Tibial nerve (tissue), 4 donors: ENCODE measurements around the gene HCFC1. TPM values are rescaled to one million over a fixed set of nuclear protein-coding genes. Genes with fewer than 3 reads are reported as not detected.
A peak's percentile ranks its signal among the peaks of the same experiment; 100 is the strongest.

Experiments used
- DNase-seq, 2 donors: peaks; one replicate each; pipeline ENCODE4 v3.0.0-alpha.2; 2019; ENCODE audit warnings: low spot score in 2 of 2
- H3K27ac ChIP-seq, 4 donors: fragments of 200-600 bp; sonication (generic) in 3 of 4; one replicate each; pipeline ENCODE4 v1.5.1; 2017 to 2019; ENCODE audit warnings: mild to moderate bottlenecking in 1 of 4
- H3K27me3 ChIP-seq, 2 donors: fragments of 200-600 bp; sonication (generic) in 1 of 2; one replicate each; pipeline versions ENCODE4 v1.5.1 to v1.6.0; 2017 to 2019
- H3K36me3 ChIP-seq, 3 donors: fragments of 200-600 bp; sonication (generic); one replicate each; pipeline ENCODE4 v1.5.1; 2018 to 2019
- H3K4me1 ChIP-seq, 4 donors: fragments of 200-600 bp; sonication (generic) in 3 of 4; one replicate each; pipeline ENCODE4 v1.5.1; 2017 to 2019
- H3K4me3 ChIP-seq, 4 donors: fragments of 200-600 bp; sonication (generic) in 3 of 4; one replicate each; pipeline ENCODE4 v1.5.1; 2017 to 2019; ENCODE audit warnings: mild to moderate bottlenecking in 1 of 4, moderate library complexity in 1 of 4
- H3K9me3 ChIP-seq, 4 donors: fragments of 200-600 bp; sonication (generic) in 3 of 4; one replicate each; pipeline ENCODE4 v1.5.1; 2017 to 2019
- EP300 ChIP-seq, 2 donors: sonication (generic); formaldehyde crosslinking; IDR thresholded peaks; one replicate each; pipeline ENCODE4 v1.6.1; 2017; ENCODE audit warnings: antibody characterized with exemption in 2 of 2, mild to moderate bottlenecking in 1 of 2
- POLR2A ChIP-seq, 2 donors: fragments of 450-650 bp; IDR thresholded peaks; one replicate each; pipeline ENCODE4 v1.6.1; 2017; ENCODE audit warnings: antibody characterized with exemption in 2 of 2, mild to moderate bottlenecking in 2 of 2, moderate library complexity in 2 of 2
- WGBS, 2 donors: methylation state at CpG; one replicate each; pipeline ENCODE4 v1.1.5; 2018; 5-methylcytosine and 5-hydroxymethylcytosine counted together
- small RNA-seq: library from RNA; depleted of rRNA; stranded (forward); fragments of <200 nt; gene quantifications from one replicate; pipeline ENCODE3, GENCODE V24; 2016
- total RNA-seq, 4 donors: library from RNA; depleted of rRNA; stranded (reverse); fragments of >200 nt; gene quantifications; one replicate each; pipeline ENCODE4 v1.1.0, GENCODE V29; 2016
- TF ChIP-seq, protein P1 (sequence below), 5 experiments: fragments of 200-600 bp in 3 of 5; fragments of 450-650 bp in 2 of 5; sonication (generic) in 3 of 5; IDR thresholded peaks; one replicate each; pipeline ENCODE4 v1.5.1; 2016 to 2019; ENCODE audit warnings: antibody characterized with exemption in 5 of 5, mild to moderate bottlenecking in 3 of 5, moderate library complexity in 2 of 5

Gene HCFC1
- total RNA-seq, 4 donors from 2014 or later = 42.6 to 52.2 (median 48.9) TPM

DNA sequence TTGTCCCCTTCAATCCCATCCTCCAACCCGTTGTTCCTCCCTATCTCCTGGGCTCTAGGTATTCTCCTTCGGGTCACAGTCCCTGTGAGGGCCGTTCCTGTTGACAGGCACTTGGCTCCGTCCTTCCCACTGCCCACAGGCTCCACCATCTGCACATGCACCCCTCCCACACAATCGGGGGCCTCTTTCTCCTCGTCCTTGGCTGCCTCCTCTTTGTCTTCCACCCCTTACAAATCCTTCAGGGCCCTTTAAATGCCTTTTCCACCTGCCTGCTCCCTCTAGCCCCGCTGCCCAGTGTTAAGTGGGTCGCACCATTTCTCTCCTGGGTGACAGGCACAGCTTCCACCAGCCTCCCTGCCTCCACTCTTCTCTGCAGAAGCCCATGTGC is 69.9 kb downstream of the HCFC1 start:
- DNase-seq = no peak
- Histone ChIP-seq H3K27me3 (no peaks in the 10 kb centered on the region), H3K36me3 (no peaks in the 10 kb centered on the region), H3K27ac (no peak overlapping the region), H3K9me3 (no peaks in the 10 kb centered on the region), H3K4me1 (peaks cover 0 to 39% (median 6%) of the 10 kb centered on the region in 4 donors), H3K4me3 (no peak overlapping the region)
- WGBS, 2 donors = 57 to 59% methylated on average over 8 of the region's 8 CpGs
- TF ChIP-seq EP300 (IDR thresholded peaks at IDR 0.05) (no peak), POLR2A (IDR thresholded peaks at IDR 0.05) (no peak)
- TF ChIP-seq, protein P1, sequence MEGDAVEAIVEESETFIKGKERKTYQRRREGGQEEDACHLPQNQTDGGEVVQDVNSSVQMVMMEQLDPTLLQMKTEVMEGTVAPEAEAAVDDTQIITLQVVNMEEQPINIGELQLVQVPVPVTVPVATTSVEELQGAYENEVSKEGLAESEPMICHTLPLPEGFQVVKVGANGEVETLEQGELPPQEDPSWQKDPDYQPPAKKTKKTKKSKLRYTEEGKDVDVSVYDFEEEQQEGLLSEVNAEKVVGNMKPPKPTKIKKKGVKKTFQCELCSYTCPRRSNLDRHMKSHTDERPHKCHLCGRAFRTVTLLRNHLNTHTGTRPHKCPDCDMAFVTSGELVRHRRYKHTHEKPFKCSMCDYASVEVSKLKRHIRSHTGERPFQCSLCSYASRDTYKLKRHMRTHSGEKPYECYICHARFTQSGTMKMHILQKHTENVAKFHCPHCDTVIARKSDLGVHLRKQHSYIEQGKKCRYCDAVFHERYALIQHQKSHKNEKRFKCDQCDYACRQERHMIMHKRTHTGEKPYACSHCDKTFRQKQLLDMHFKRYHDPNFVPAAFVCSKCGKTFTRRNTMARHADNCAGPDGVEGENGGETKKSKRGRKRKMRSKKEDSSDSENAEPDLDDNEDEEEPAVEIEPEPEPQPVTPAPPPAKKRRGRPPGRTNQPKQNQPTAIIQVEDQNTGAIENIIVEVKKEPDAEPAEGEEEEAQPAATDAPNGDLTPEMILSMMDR (IDR thresholded peaks at IDR 0.05) = no peak

DNA sequence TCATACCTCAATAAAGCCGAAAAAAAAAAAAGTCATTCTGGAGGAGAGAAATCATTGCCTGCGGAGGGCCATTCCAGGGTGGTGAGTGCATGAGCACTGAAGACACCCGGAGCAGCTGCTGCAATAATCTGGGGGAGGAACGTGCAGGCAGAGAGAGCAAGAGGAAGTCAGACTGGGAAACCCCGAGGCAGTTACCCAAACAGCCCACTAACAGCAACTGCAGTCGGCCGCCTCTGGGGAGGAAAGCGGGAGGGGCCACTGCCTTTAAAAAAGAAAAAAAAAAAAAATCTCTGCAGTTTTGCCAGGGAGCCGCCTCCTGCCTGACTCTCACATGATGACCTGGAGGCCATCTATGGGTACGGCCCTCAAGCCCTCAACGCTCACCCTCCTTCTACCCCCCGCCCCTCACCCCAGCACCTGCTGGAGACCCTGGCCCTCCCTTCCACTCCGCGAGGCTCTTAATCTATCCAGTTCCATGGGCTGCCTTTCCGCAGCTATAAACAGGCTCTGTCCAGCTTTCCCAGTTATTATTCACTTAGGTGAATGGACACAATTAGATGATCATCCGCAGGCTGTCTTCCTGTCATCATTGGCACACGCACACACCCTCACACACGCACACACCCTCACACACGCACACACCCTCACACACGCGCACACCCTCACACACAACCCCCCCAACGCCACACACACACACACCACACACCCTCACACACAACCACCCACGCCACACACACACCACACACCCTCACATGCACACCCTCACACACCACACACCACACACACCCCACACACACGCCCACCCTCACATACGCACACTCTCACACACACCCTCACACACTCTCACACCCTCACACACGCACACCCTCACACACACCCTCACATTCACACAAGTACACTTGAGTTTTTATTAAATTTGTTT is 70.5 kb downstream of the HCFC1 start:
- H3K4me3 ChIP-seq = no peak overlapping the region
- WGBS, 2 donors = 37 to 54% methylated on average over 16 to 26 of the region's 26 CpGs
- H3K27me3 ChIP-seq = no peaks in the 10 kb centered on the region
- TF ChIP-seq, protein P1 (IDR thresholded peaks at IDR 0.05) = no peak
- TF ChIP-seq EP300 (IDR thresholded peaks at IDR 0.05) = no peak
- TF ChIP-seq POLR2A (IDR thresholded peaks at IDR 0.05) = no peak
- DNase-seq = peak in 1 of 2 donors; percentile 28
- peaks cover 0 to 39% (median 6%) of the 10 kb centered on the region in 4 donors for H3K4me1 ChIP-seq
- H3K27ac ChIP-seq = no peak overlapping the region
- H3K9me3 ChIP-seq = no peaks in the 10 kb centered on the region
- H3K36me3 ChIP-seq = no peaks in the 10 kb centered on the region

DNA sequence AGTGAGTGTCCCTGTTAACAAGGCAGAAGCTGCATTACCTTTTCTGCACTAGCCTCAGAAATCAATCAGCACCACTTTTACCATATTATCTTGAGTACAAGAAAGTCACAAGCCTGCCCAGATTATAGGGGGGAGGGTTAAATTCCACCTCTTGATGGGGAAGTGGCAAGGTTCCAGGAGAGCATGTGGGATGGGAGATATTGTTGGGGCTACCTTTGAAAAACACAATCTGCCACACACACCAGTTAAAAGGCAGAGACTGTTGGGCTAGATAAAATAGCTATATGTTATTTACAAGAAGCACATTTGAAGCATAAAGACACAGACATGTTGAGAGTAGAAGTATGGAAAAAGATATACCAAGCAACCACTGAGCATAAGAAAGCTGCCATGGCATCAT is 73.7 kb downstream of the HCFC1 start:
- peaks cover 0 to 22% (median 3%) of the 10 kb centered on the region in 4 donors for H3K4me1 ChIP-seq
- TF ChIP-seq, protein P1 (IDR thresholded peaks at IDR 0.05) = no peak
- TF ChIP-seq EP300 (IDR thresholded peaks at IDR 0.05) (no peak), POLR2A (IDR thresholded peaks at IDR 0.05) (no peak)
- H3K27me3 ChIP-seq = peaks cover 0 to 3% of the 10 kb centered on the region in 2 donors
- no peak for DNase-seq
- H3K4me3 ChIP-seq = no peak overlapping the region
- no peak overlapping the region for H3K27ac ChIP-seq
- no peaks in the 10 kb centered on the region for H3K36me3 ChIP-seq
- no peaks in the 10 kb centered on the region for H3K9me3 ChIP-seq

Small RNA genes within 50 kb of the gene (small RNA-seq; reads per million reads assigned to genes)
- not detected for gene MIR3202-1

Other genes with a start within 250 kb of the HCFC1 start
- 100 to 1,000 TPM in 3 of 4 donors, 10 to 100 TPM in 1; 99.0 to 126 (median 114) TPM for gene BCAP31, start 247.4 kb downstream of the HCFC1 start, total RNA-seq
- gene ABCD1, start 247.0 kb downstream of the HCFC1 start, total RNA-seq = 10 to 100 TPM; 13.0 to 36.6 (median 15.0) TPM
- gene PLXNB3, start 207.6 kb downstream of the HCFC1 start, total RNA-seq = 10 to 100 TPM; 45.4 to 77.7 (median 50.3) TPM
- 1 to 10 TPM in 2 of 4 donors, under 1 TPM in 2; 0.87 to 5.1 (median 1.4) TPM for gene SRPK3, start 190.8 kb downstream of the HCFC1 start, total RNA-seq
- gene IDH3G, start 177.4 kb downstream of the HCFC1 start, total RNA-seq = 100 to 1,000 TPM in 1 of 4 donors, 10 to 100 TPM in 3; 48.9 to 101 (median 83.2) TPM
- gene SSR4, start 177.2 kb downstream of the HCFC1 start, total RNA-seq = 100 to 1,000 TPM in 3 of 4 donors, 10 to 100 TPM in 1; 93.6 to 156 (median 131) TPM
- gene PDZD4, start 141.3 kb downstream of the HCFC1 start, total RNA-seq = 10 to 100 TPM; 19.9 to 24.6 (median 21.2) TPM
- 10 to 100 TPM; 23.7 to 53.7 (median 46.3) TPM for gene L1CAM, start 85.6 kb downstream of the HCFC1 start, total RNA-seq
- gene AVPR2, start 67.1 kb downstream of the HCFC1 start, total RNA-seq = 1 to 10 TPM; 2.1 to 9.3 (median 5.7) TPM
- 10 to 100 TPM; 23.0 to 90.9 (median 32.7) TPM for gene ARHGAP4, start 45.6 kb downstream of the HCFC1 start, total RNA-seq
- 100 to 1,000 TPM in 1 of 4 donors, 10 to 100 TPM in 3; 48.0 to 152 (median 73.8) TPM for gene NAA10, start 36.8 kb downstream of the HCFC1 start, total RNA-seq
- gene RENBP, start 27.2 kb downstream of the HCFC1 start, total RNA-seq = 10 to 100 TPM; 12.1 to 28.8 (median 17.8) TPM
- 10 to 100 TPM in 2 of 4 donors, 1 to 10 TPM in 2; 4.2 to 16.4 (median 9.6) TPM for gene TMEM187, start 936 bp upstream of the HCFC1 start, total RNA-seq
- 100 to 1,000 TPM in 1 of 4 donors, 10 to 100 TPM in 3; 50.7 to 127 (median 64.4) TPM for gene IRAK1, start 48.1 kb upstream of the HCFC1 start, total RNA-seq
- gene MECP2, start 125.9 kb upstream of the HCFC1 start, total RNA-seq = 10 to 100 TPM; 71.6 to 96.5 (median 83.1) TPM
- gene OPN1LW, start 172.4 kb upstream of the HCFC1 start, total RNA-seq = not detected
- not detected for gene OPN1MW, start 210.8 kb upstream of the HCFC1 start, total RNA-seq
- not detected for gene OPN1MW2, start 247.9 kb upstream of the HCFC1 start, total RNA-seq